ENCODE measurements around the gene GABRA4. TPM values are rescaled to one million over a fixed set of nuclear protein-coding genes. Genes with fewer than 3 reads are reported as not detected.

GABRA4 gene
- total RNA-seq, 1 experiment from 2014 or later, result not detected

DNA sequence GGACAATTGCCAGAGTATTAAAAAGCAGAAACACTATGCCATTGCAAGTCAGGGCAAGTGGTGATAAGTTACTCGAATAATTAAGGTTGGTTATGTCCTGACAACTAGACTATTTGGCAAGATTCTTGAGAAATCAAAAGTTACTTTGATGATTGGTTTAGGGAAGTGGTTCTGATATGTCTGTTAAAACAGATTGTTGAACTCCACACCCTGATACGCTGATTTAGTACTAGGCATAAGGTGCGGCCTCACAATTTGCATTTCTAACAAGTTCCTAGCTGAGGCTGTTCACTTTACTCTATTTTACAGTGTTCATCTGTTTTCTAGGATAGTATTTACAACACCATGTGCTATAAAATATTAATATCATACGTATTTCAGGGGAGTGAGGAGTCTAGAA, 12.5 kb downstream of the GABRA4 start:
- H3K36me3 Mint-ChIP-seq (ENCODE audit: insufficient read depth in 1 of 3, low read depth in 3 of 3), result no peaks in the 10 kb centered on the region
- TF ChIP-seq, protein P1, sequence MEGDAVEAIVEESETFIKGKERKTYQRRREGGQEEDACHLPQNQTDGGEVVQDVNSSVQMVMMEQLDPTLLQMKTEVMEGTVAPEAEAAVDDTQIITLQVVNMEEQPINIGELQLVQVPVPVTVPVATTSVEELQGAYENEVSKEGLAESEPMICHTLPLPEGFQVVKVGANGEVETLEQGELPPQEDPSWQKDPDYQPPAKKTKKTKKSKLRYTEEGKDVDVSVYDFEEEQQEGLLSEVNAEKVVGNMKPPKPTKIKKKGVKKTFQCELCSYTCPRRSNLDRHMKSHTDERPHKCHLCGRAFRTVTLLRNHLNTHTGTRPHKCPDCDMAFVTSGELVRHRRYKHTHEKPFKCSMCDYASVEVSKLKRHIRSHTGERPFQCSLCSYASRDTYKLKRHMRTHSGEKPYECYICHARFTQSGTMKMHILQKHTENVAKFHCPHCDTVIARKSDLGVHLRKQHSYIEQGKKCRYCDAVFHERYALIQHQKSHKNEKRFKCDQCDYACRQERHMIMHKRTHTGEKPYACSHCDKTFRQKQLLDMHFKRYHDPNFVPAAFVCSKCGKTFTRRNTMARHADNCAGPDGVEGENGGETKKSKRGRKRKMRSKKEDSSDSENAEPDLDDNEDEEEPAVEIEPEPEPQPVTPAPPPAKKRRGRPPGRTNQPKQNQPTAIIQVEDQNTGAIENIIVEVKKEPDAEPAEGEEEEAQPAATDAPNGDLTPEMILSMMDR (conservative IDR thresholded peaks at IDR 0.05), result no peak
- no peak overlapping the region for H2AK5ac ChIP-seq (ENCODE audit: insufficient read length, low read length)
- no peak overlapping the region for H2BK12ac ChIP-seq (ENCODE audit: insufficient read length, low read depth, low read length)
- no peaks in the 10 kb centered on the region for H3K9me3 Mint-ChIP-seq
- no peak overlapping the region for H2BK15ac ChIP-seq (ENCODE audit: low read depth, low read length)
- H3K79me2 ChIP-seq (ENCODE audit: insufficient read depth, low read length), result no peaks in the 10 kb centered on the region
- no peak overlapping the region for H3T11ph ChIP-seq (ENCODE audit: low read length)
- H3K79me1 ChIP-seq (ENCODE audit: insufficient read depth, low read depth, low read length, poor library complexity, severe bottlenecking), result no peaks in the 10 kb centered on the region
- H2BK120ac ChIP-seq (ENCODE audit: low read depth, low read length, poor library complexity, severe bottlenecking), result no peak overlapping the region
- no peaks in the 10 kb centered on the region for H3K9me3 ChIP-seq (ENCODE audit: control insufficient read depth, low read depth, low read length)
- no peak overlapping the region for H3K4me3 Mint-ChIP-seq
- no peak overlapping the region for H3K4me2 ChIP-seq (ENCODE audit: insufficient read depth, insufficient read length, low read length)
- H3K27ac ChIP-seq (ENCODE audit: insufficient read length, low read depth, low read length), result no peak overlapping the region
- no peak overlapping the region for H3K23ac ChIP-seq (ENCODE audit: insufficient read length, low read depth, low read length)
- no peak for DNase-seq
- no peak overlapping the region for H3K14ac ChIP-seq (ENCODE audit: insufficient read depth, low read length)
- H2AFZ ChIP-seq (ENCODE audit: low read length), result no peak overlapping the region
- H4K5ac ChIP-seq (ENCODE audit: insufficient read length, low read depth, low read length), result no peak overlapping the region
- no peak overlapping the region for H2BK20ac ChIP-seq (ENCODE audit: low read depth, low read length, poor library complexity, severe bottlenecking)
- no CpG with 5 or more reads among the region's 4 CpGs for WGBS (ENCODE audit: extremely low coverage, insufficient read length, low lambda C conversion rate)
- H3K4me1 ChIP-seq (ENCODE audit: insufficient read depth, low read length), result no peaks in the 10 kb centered on the region
- no peak overlapping the region for H3K27ac Mint-ChIP-seq
- H3K4me1 Mint-ChIP-seq, result peaks cover 4 to 7% of the 10 kb centered on the region in 2 experiments; a peak in 3 of 4 replicates
- H3K23me2 ChIP-seq (ENCODE audit: insufficient read length, low read depth, low read length, poor library complexity, severe bottlenecking), result no peaks in the 10 kb centered on the region
- no peak overlapping the region for H3K18ac ChIP-seq (ENCODE audit: insufficient read length, low read depth, low read length)
- no peak overlapping the region for H2BK5ac ChIP-seq (ENCODE audit: insufficient read length, low read length)
- H3K9ac ChIP-seq (ENCODE audit: extremely low read depth, insufficient read length, low read length), result no peak overlapping the region
- no peak overlapping the region for H3K56ac ChIP-seq (ENCODE audit: insufficient read length, low read depth, low read length)
- H4K20me1 ChIP-seq (ENCODE audit: control insufficient read depth, insufficient read depth, insufficient read length), result no peaks in the 10 kb centered on the region
- no peak overlapping the region for H3K4ac ChIP-seq (ENCODE audit: low read depth, low read length)
- peaks cover 3% of the 10 kb centered on the region; the same call in 1 of the 2 replicates for H3K27me3 Mint-ChIP-seq (ENCODE audit: low read depth)
- no peaks in the 10 kb centered on the region for H3K27me3 ChIP-seq (ENCODE audit: insufficient read depth, low read length)
- H4K8ac ChIP-seq (replicated peaks; ENCODE audit: insufficient read length, low read depth, low read length), result no peak overlapping the region
- H4K91ac ChIP-seq (ENCODE audit: insufficient read length, low read depth, low read length), result no peak overlapping the region
